Activated CD8-positive, alpha-beta T cell treated with anti-CD3 and anti-CD28 coated beads, Interleukin-2, amount 10 ng/mL, durations not matched to agents 7 days and 5 days (primary cell): ENCODE data around the gene ABHD16B. TPM values are rescaled to one million over a fixed set of nuclear protein-coding genes. Genes with fewer than 3 reads are reported as not detected.
"Not testable (repeated sequence)": the region's sequence is repeated elsewhere in the genome, so short reads cannot be mapped to it uniquely, and the experiment has no call there.

ENCODE experiments used
- ATAC-seq: fragments of 150-1000 bp; cut with Tn5 transposase; one replicate; pipeline ENCODE4 v1.10.0; 2021; ENCODE audit warnings: moderate library complexity
- CTCF ChIA-PET: fragments of 350-600 bp; sonication (Branson Sonifier 250); formaldehyde crosslinking; loops from one replicate; lab custom pipeline; 2021; ENCODE audit warnings: antibody characterized with exemption; lab: Charles Lee
- POLR2A ChIA-PET: fragments of 350-600 bp; sonication (Branson Sonifier 250); formaldehyde crosslinking; loops from one replicate; lab custom pipeline; 2021; ENCODE audit warnings: antibody characterized with exemption; lab: Charles Lee
- DNase-seq: peaks from one replicate; pipeline ENCODE4 v3.0.0-alpha.2; 2020
- H3K27ac Mint-ChIP-seq: one replicate; pipeline ENCODE4 v1.8.0; 2021; ENCODE audit warnings: mild to moderate bottlenecking, mixed read lengths
- H3K27me3 Mint-ChIP-seq: one replicate; pipeline ENCODE4 v1.8.0; 2021; ENCODE audit warnings: low read depth, mixed read lengths
- H3K36me3 Mint-ChIP-seq: one replicate; pipeline ENCODE4 v1.8.0; 2021; ENCODE audit warnings: low read depth, mixed read lengths
- H3K4me1 Mint-ChIP-seq: one replicate; pipeline ENCODE4 v1.8.0; 2021; ENCODE audit warnings: low read depth, mixed read lengths
- H3K4me3 Mint-ChIP-seq: one replicate; pipeline ENCODE4 v1.8.0; 2021; ENCODE audit warnings: mild to moderate bottlenecking, mixed read lengths
- H3K9me3 Mint-ChIP-seq: one replicate; pipeline ENCODE4 v1.8.0; 2022; ENCODE audit warnings: mixed read lengths; ENCODE audit not compliant: insufficient read depth
- total RNA-seq, 2 experiments: library from RNA; stranded (reverse); gene quantifications; one replicate each; pipeline ENCODE4 v1.2.3, GENCODE V29; 2021

ABHD16B gene
- total RNA-seq, 2 experiments from 2014 or later = not detected

GRCh38 chr20:63859166-63859699 is 2.1 kb upstream of the ABHD16B start:
- CTCF ChIA-PET = interaction anchor here (1.4 kb wide), 1 partner anchor 79 kb away, joined by 4 read pairs; no protein-coding TSS in a partner anchor
- Mint-ChIP-seq H3K4me1 (peaks cover 37% of the 10 kb centered on the region), H3K4me3 (no peak overlapping the region), H3K9me3 (no peaks in the 10 kb centered on the region), H3K27me3 (no peaks in the 10 kb centered on the region), H3K27ac (peak overlapping the region; percentile 73), H3K36me3 (peaks cover 20% of the 10 kb centered on the region)
- POLR2A ChIA-PET = interaction anchor here (0.5 kb wide), 1 partner anchor 286 kb away, joined by 3 read pairs; the partner anchor contains the start of gene HELZ2
- ATAC-seq = no peak
- DNase-seq = no peak

GRCh38 chr20:63860325-63861051 is 810 bp upstream of the ABHD16B start:
- H3K27me3 Mint-ChIP-seq = no peaks in the 10 kb centered on the region
- H3K4me3 Mint-ChIP-seq = no peak overlapping the region
- ATAC-seq (no peak), DNase-seq (no peak)
- no peak overlapping the region for H3K27ac Mint-ChIP-seq
- ChIA-PET CTCF (no interaction called here), POLR2A (no interaction called here)
- peaks cover 37% of the 10 kb centered on the region for H3K4me1 Mint-ChIP-seq
- H3K9me3 Mint-ChIP-seq = no peaks in the 10 kb centered on the region
- H3K36me3 Mint-ChIP-seq = peaks cover 21% of the 10 kb centered on the region

- no peak for ATAC-seq
- CTCF ChIA-PET = interaction anchor here (4.4 kb wide), 1 partner anchor 155 kb away, joined by 46 read pairs; the partner anchor contains the start of genes ARFRP1 and ZGPAT
- no peak overlapping the region for H3K4me3 Mint-ChIP-seq
Measured at GRCh38 chr20:63861981-63862901, 943 bp downstream of the ABHD16B start.

GRCh38 chr20:63863021-63863797 is 1.9 kb downstream of the ABHD16B start:
- Mint-ChIP-seq H3K36me3 (peaks cover 24% of the 10 kb centered on the region), H3K27me3 (no peaks in the 10 kb centered on the region), H3K27ac (peak overlapping the region; percentile 96), H3K4me1 (peaks cover 36% of the 10 kb centered on the region), H3K9me3 (no peaks in the 10 kb centered on the region), H3K4me3 (peak overlapping the region; percentile 94)
- POLR2A ChIA-PET = interaction anchor here (1.3 to 2.5 kb wide), 2 partner anchors 8 to 127 kb away, joined by 6 to 14 read pairs; partner anchors contain the start of gene LIME1
- no peak for DNase-seq
- CTCF ChIA-PET = interaction anchor here (0.6 to 4.4 kb wide), 7 partner anchors 11 to 325 kb away, joined by 3 to 46 read pairs (median 14); partner anchors contain the start of genes ARFRP1, LIME1, PTK6 and ZGPAT
- no peak for ATAC-seq

More at GRCh38 chr20:63861981-63862901, 943 bp downstream of the ABHD16B start:
- POLR2A ChIA-PET = interaction anchor here (1.0 kb wide), 2 partner anchors 108 to 131 kb away, joined by 3 to 4 read pairs; no protein-coding TSS in a partner anchor
- no peak for DNase-seq
- no peaks in the 10 kb centered on the region for H3K27me3 Mint-ChIP-seq
- H3K9me3 Mint-ChIP-seq = no peaks in the 10 kb centered on the region
- no peak overlapping the region for H3K27ac Mint-ChIP-seq
- peaks cover 44% of the 10 kb centered on the region for H3K4me1 Mint-ChIP-seq
- peaks cover 21% of the 10 kb centered on the region for H3K36me3 Mint-ChIP-seq

GRCh38 chr20:63863798-63864544 is 2.7 kb downstream of the ABHD16B start:
- H3K9me3 Mint-ChIP-seq = no peaks in the 10 kb centered on the region
- peak overlapping the region; percentile 96 for H3K27ac Mint-ChIP-seq
- peak; percentile 87 for DNase-seq
- peak; percentile 71 for ATAC-seq
- H3K4me3 Mint-ChIP-seq = peak overlapping the region; percentile 94
- CTCF ChIA-PET = interaction anchor here (0.6 to 4.4 kb wide), 10 partner anchors 11 to 326 kb away, joined by 3 to 46 read pairs (median 9); partner anchors contain the start of genes ARFRP1, LIME1, PTK6 and ZGPAT
- H3K27me3 Mint-ChIP-seq = no peaks in the 10 kb centered on the region
- peaks cover 26% of the 10 kb centered on the region for H3K36me3 Mint-ChIP-seq
- peaks cover 30% of the 10 kb centered on the region for H3K4me1 Mint-ChIP-seq
- POLR2A ChIA-PET = interaction anchor here (0.7 to 2.5 kb wide), 6 partner anchors 8 to 326 kb away, joined by 3 to 14 read pairs (median 6); partner anchors contain the start of genes LIME1, PTK6, RTEL1 and SAMD10

- DNase-seq = no peak
- Mint-ChIP-seq H3K4me3 (peak overlapping the region; percentile 94), H3K27me3 (no peaks in the 10 kb centered on the region), H3K9me3 (no peaks in the 10 kb centered on the region), H3K36me3 (peaks cover 32% of the 10 kb centered on the region), H3K4me1 (peaks cover 24% of the 10 kb centered on the region), H3K27ac (peak overlapping the region; percentile 96)
- ChIA-PET POLR2A (interaction anchor here (0.7 to 2.5 kb wide), 14 partner anchors 9 to 343 kb away, joined by 3 to 14 read pairs (median 4); partner anchors contain the start of genes LIME1, PTK6, RGS19 and RTEL1), CTCF (interaction anchor here (1.0 to 4.4 kb wide), 16 partner anchors 9 to 327 kb away, joined by 3 to 46 read pairs (median 6); partner anchors contain the start of genes ARFRP1, LIME1, OPRL1 and PRPF6)
- ATAC-seq = peak; percentile 4
Measured at GRCh38 chr20:63864545-63864977, 3.3 kb downstream of the ABHD16B start.

- ATAC-seq (peak; percentile 90), DNase-seq (peak; percentile 99)
- Mint-ChIP-seq H3K36me3 (peaks cover 34% of the 10 kb centered on the region), H3K27me3 (no peaks in the 10 kb centered on the region), H3K4me1 (peaks cover 22% of the 10 kb centered on the region), H3K9me3 (no peaks in the 10 kb centered on the region), H3K27ac (peak within 1 kb of the TSS; percentile 96), H3K4me3 (peak within 1 kb of the TSS; percentile 94)
- ChIA-PET CTCF (interaction anchor here (0.6 to 4.4 kb wide), 19 partner anchors 10 to 327 kb away, joined by 3 to 46 read pairs (median 6); partner anchors contain the start of genes ARFRP1, LIME1, OPRL1 and PRPF6), POLR2A (interaction anchor here (0.6 to 2.5 kb wide), 15 partner anchors 11 to 344 kb away, joined by 3 to 14 read pairs (median 4); partner anchors contain the start of genes LIME1, PTK6, RGS19 and RTEL1)
Measured at GRCh38 chr20:63864978-63865640, 3.8 kb downstream of the ABHD16B start, which contains the start of gene TPD52L2. TSS of gene TPD52L2 (plus strand) at chr20:63865270. CDS start at chr20:63865366, 96 bp downstream.

- H3K9me3 Mint-ChIP-seq, DNase-seq, ATAC-seq, H3K27ac Mint-ChIP-seq, H3K4me3 Mint-ChIP-seq, POLR2A ChIA-PET, H3K27me3 Mint-ChIP-seq: not testable (repeated sequence)
- CTCF ChIA-PET = interaction anchor here (3.6 kb wide), 1 partner anchor 8 kb away, joined by 14 read pairs; no protein-coding TSS in a partner anchor
- Mint-ChIP-seq H3K4me1 (peaks cover 22% of the 10 kb centered on the region), H3K36me3 (peaks cover 32% of the 10 kb centered on the region)
Measured at GRCh38 chr20:63867042-63867441, 5.7 kb downstream of the ABHD16B start.

GRCh38 chr20:63868264-63868663 is 7.0 kb downstream of the ABHD16B start:
- ChIA-PET CTCF (interaction anchor here (0.9 kb wide), 1 partner anchor 106 kb away, joined by 3 read pairs; no protein-coding TSS in a partner anchor), POLR2A (no interaction called here)
- Mint-ChIP-seq H3K36me3 (peaks cover 34% of the 10 kb centered on the region), H3K4me3 (no peak overlapping the region), H3K4me1 (peaks cover 23% of the 10 kb centered on the region), H3K27me3 (no peaks in the 10 kb centered on the region), H3K27ac (no peak overlapping the region), H3K9me3 (no peaks in the 10 kb centered on the region)
- DNase-seq = no peak
- no peak for ATAC-seq
